ENCODE data around the gene GNA12.

GRCh38 chr7:2879354-2879753 lies 35.2 kb upstream of the GNA12 start:
- TF ChIP-seq RAD21 (IDR thresholded peaks at IDR 0.05; ENCODE audit: low read depth) = no peak
- TF ChIP-seq TCF12 (IDR thresholded peaks at IDR 0.05; ENCODE audit: low read depth) = no peak
- TF ChIP-seq EP300 (IDR thresholded peaks at IDR 0.05; ENCODE audit: borderline replicate concordance) = no peak
- TF ChIP-seq YY1 (IDR thresholded peaks at IDR 0.05; ENCODE audit: low read depth) = no peak
- TF ChIP-seq MAX (IDR thresholded peaks at IDR 0.05) = no peak
- TF ChIP-seq EGR1 (IDR thresholded peaks at IDR 0.05) = no peak
- TF ChIP-seq TAF1 (IDR thresholded peaks at IDR 0.05; ENCODE audit: low read depth) = no peak

All from Ishikawa (cell line).